ENCODE measurements around the gene SUCLG1.
A peak's percentile ranks its signal among the peaks of the same experiment; 100 is the strongest.
"Not testable (repeated sequence)": the region's sequence is repeated elsewhere in the genome, so short reads cannot be mapped to it uniquely, and the experiment has no call there.

SUCLG1 gene

DNA sequence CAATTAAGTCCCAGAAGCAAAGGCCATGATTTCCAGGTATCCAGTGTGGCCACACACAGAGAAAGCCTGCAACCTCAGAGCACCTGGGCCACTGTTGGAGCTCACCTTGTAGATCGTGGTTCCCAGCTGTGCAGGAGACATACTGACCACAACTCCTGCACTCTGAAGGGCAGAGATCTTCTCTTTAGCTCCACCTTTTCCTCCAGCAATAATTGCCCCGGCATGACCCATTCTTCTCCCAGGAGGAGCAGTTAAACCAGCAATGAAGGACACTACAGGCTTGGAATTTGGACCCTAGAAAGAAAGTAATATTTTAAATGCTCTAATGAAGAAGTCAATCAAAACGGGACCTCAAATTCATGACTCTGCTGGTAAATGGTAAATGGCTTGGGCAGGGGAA, 33.8 kb downstream of the SUCLG1 start:
- no peak for DNase-seq (ENCODE audit: low read depth)
- no peak overlapping the region for H3K4me3 ChIP-seq (ENCODE audit: low read length)
- TF ChIP-seq, protein P1, sequence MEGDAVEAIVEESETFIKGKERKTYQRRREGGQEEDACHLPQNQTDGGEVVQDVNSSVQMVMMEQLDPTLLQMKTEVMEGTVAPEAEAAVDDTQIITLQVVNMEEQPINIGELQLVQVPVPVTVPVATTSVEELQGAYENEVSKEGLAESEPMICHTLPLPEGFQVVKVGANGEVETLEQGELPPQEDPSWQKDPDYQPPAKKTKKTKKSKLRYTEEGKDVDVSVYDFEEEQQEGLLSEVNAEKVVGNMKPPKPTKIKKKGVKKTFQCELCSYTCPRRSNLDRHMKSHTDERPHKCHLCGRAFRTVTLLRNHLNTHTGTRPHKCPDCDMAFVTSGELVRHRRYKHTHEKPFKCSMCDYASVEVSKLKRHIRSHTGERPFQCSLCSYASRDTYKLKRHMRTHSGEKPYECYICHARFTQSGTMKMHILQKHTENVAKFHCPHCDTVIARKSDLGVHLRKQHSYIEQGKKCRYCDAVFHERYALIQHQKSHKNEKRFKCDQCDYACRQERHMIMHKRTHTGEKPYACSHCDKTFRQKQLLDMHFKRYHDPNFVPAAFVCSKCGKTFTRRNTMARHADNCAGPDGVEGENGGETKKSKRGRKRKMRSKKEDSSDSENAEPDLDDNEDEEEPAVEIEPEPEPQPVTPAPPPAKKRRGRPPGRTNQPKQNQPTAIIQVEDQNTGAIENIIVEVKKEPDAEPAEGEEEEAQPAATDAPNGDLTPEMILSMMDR (IDR thresholded peaks at IDR 0.05; ENCODE audit: insufficient read depth, low read depth, low read length, missing control alignments) = no peak

DNA sequence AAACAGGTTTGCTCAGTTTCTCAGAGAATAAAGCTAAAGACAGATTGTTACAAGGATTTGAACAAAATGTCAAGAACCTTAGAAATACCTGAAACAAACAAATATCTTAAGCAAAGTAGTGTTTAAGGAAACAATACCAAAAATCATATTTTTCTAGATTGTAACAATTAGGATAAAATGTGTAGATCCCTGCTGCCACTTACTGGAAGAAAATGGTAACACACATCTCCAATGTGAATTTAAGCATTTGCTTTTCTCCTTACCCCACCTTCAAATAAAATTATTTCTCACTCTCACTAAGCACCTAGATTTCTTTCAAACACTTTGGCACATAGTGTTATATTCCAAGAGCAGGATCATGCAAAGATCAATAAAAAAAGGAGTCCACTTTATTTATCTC, 34.9 kb downstream of the SUCLG1 start:
- no peak overlapping the region for H3K4me3 ChIP-seq (ENCODE audit: low read length)
- TF ChIP-seq, protein P1 (IDR thresholded peaks at IDR 0.05; ENCODE audit: insufficient read depth, low read depth, low read length, missing control alignments) = peak; percentile 36
- DNase-seq (ENCODE audit: low read depth) = peak; percentile 25

DNA sequence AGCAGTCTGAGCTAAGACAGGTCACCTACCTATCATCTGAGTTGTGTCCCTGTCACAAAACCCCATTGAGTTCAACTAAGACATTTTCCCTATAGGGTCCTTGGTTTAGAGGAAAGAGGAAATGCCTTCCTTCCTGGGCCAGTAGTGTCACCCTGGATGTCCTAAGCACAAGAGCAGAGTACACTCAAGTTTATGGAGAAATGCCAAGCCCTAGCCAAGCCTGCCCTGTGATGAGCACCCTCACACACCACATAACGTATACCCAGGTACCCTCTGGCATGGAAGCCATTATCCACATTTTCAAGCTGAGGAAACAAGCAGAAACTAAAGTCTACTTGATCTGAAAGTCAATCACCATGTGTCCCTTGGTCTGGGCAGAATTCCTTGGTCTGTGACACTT, 37.3 kb downstream of the SUCLG1 start:
- no peak overlapping the region for H3K4me3 ChIP-seq (ENCODE audit: low read length)
- TF ChIP-seq, protein P1 (IDR thresholded peaks at IDR 0.05; ENCODE audit: insufficient read depth, low read depth, low read length, missing control alignments) = no peak
- DNase-seq (ENCODE audit: low read depth) = no peak

DNA sequence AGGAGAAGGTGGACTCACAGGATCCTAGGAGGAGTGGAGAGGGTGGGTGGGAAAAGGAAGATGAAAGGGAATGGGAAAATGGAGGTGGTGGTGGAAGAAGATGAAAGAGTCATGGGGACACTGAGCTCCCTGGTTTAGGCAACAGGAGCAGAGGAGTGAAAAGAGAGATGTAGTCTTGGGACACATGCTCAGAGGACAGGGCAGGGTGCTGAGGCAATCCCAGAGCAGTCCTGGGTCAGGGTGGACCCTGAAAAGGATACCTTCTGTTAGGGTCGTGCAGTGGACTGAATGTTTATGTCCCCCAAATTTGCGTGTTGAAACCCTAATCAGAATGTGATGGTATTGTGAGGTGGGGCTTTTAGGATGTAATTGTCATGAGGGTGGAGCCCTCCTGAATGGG, 37.9 kb downstream of the SUCLG1 start:
- TF ChIP-seq, protein P1 (IDR thresholded peaks at IDR 0.05; ENCODE audit: insufficient read depth, low read depth, low read length, missing control alignments) = no peak
- no peak for DNase-seq (ENCODE audit: low read depth)
- no peak overlapping the region for H3K4me3 ChIP-seq (ENCODE audit: low read length)

DNA sequence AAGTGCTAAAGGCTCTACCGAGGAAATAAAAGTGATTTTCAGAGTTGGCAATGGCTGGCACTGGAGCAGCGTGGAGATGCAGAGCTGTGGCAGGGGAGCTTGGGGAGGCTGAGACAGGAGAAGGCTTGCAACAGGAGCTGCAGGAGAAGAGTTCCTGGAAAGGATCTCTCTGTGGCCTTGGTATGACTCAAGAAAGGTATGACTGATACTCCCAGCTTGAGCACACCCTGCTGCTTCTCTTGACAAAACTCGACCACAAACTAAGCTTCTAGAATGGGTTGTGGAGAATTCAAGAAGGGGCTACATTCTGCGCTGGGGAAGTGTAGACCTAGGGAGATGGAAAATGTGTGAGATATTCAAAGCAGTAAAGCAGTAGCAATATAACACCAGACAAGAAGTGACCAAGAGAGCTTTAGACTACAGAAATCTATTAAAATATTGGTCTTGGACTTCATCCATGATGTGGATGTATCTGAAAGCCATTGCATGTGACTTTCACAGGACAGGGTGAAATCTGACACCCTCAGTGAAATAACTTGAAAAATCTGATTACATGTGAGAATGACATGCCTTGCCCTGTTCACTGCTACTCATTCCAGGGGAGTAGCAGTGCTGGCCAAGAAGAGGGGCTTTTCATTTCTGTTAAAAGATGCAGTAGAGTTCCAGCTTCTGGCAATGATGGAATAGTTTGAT, 41.5 kb downstream of the SUCLG1 start:
- TF ChIP-seq, protein P1 (IDR thresholded peaks at IDR 0.05; ENCODE audit: insufficient read depth, low read depth, low read length, missing control alignments) = no peak
- no peak overlapping the region for H3K4me3 ChIP-seq (ENCODE audit: low read length)
- DNase-seq (ENCODE audit: low read depth) = peak; percentile 69

DNA sequence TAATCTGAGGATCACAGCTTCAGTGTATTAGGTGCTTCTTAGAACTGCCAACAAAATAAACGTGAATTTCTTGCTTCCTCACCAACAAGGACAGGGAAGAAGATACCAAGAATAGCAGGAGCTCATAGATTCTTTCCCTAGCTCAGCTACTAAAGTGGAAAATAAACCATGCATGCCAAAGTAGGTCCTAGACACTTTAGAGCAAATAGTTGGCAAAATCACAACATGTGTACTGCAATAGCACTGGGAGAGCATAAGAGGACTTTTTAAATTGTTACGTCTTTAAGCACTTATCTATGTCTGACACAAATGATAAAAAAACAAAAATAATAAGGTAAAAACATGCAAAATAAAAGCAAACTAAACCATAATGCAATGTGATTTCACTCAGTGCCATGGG, 49.5 kb downstream of the SUCLG1 start:
- no peak overlapping the region for H3K4me3 ChIP-seq (ENCODE audit: low read length)
- no peak for DNase-seq (ENCODE audit: low read depth)
- TF ChIP-seq, protein P1 (IDR thresholded peaks at IDR 0.05; ENCODE audit: insufficient read depth, low read depth, low read length, missing control alignments) = no peak

DNA sequence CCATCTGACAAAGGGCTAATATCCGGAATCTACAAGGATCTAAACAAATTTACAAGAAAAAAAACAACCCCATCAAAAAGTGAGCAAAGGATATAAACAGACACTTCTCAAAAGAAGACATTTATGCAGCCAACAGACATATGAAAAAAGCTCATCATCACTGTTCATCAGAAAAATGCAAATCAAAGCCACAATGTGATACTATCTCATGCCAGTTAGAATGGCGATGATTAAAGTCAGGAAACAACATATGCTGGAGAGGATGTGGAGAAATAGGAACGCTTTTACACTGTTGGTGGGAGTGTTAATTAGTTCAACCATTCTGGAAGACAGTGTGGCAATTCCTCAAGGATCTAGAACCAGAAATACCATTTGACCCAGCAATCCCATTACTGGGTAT, 57.0 kb downstream of the SUCLG1 start:
- not testable (repeated sequence) for H3K4me3 ChIP-seq (ENCODE audit: low read length); DNase-seq (ENCODE audit: low read depth)

DNA sequence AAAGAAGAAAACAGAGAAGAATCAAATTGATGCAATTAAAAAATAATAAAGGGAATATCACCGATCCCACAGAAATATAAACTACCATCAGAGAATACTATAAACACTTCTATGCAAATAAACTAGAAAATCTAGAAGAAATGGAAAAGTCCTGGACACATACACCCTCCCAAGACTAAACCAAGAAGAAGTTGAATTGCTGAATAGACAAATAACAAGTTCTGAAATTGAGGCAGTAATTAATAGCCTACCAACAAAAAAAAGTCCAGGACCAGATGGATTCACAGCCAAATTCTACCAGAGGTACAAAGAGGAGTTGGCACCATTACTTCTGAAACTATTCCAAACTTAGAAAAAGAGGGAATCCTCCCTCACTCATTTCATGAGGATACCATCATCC, 59.2 kb downstream of the SUCLG1 start:
- not testable (repeated sequence) for DNase-seq (ENCODE audit: low read depth); H3K4me3 ChIP-seq (ENCODE audit: low read length)

All from epithelial cell of esophagus (primary cell).